SK-N-SH (cell line): ENCODE measurements around the gene C15orf40. TPM values are rescaled to one million over a fixed set of nuclear protein-coding genes. Genes with fewer than 3 reads are reported as not detected.

ENCODE experiments used
- CHD2 ChIP-seq: fragments of 150-350 bp; IDR thresholded peaks from 2 replicates; pipeline ENCODE4 v1.6.1; 2018; ENCODE audit warnings: low read length; ENCODE audit not compliant: partially characterized antibody
- ELF1 ChIP-seq: IDR thresholded peaks from 2 replicates; pipeline ENCODE4 v1.4.0; 2012
- EP300 ChIP-seq, 2 experiments: IDR thresholded peaks; 2 replicates each; pipeline versions ENCODE4 v1.4.0 to v1.6.1; 2012; ENCODE audit warnings: borderline replicate concordance in 1 of 2, low read depth in 1 of 2, low read length in 1 of 2
- GATA2 ChIP-seq: sonication (generic); formaldehyde crosslinking; IDR thresholded peaks from 2 replicates; pipeline ENCODE4 v1.5.0; 2020; ENCODE audit warnings: mild to moderate bottlenecking, missing genetic modification reagents
- JUND ChIP-seq: IDR thresholded peaks from 2 replicates; pipeline ENCODE4 v1.4.0; 2012
- MEF2A ChIP-seq: IDR thresholded peaks from 2 replicates; pipeline ENCODE4 v1.4.0; 2012; ENCODE audit warnings: low read depth, borderline replicate concordance
- NFIC ChIP-seq: IDR thresholded peaks from 2 replicates; pipeline ENCODE4 v1.4.0; 2012; ENCODE audit warnings: borderline replicate concordance
- NRF1 ChIP-seq: IDR thresholded peaks from 2 replicates; pipeline ENCODE4 v1.6.1; 2012; ENCODE audit warnings: low read depth, mild to moderate bottlenecking, low read length
- POLR2AphosphoS5 ChIP-seq: IDR thresholded peaks from 2 replicates; pipeline ENCODE4 v1.6.1; 2012; ENCODE audit warnings: low read depth, low read length
- RAD21 ChIP-seq: IDR thresholded peaks from 2 replicates; pipeline ENCODE4 v1.6.1; 2012; ENCODE audit warnings: mild to moderate bottlenecking, low read length
- SIN3A ChIP-seq: IDR thresholded peaks from 2 replicates; pipeline ENCODE4 v1.6.1; 2012; ENCODE audit warnings: low read depth, mild to moderate bottlenecking, low read length, moderate library complexity, borderline replicate concordance
- TEAD4 ChIP-seq: IDR thresholded peaks from 2 replicates; pipeline ENCODE4 v1.4.0; 2012; ENCODE audit warnings: mild to moderate bottlenecking, borderline replicate concordance; ENCODE audit not compliant: insufficient read depth
- polyA plus RNA-seq, 3 experiments: library from polyadenylated mRNA; depleted of rRNA; stranded (reverse); fragments of >200 nt; gene quantifications; 2 replicates each; pipeline ENCODE4 v1.2.3, GENCODE V29; 2012
- TF ChIP-seq, protein P1 (sequence below): IDR thresholded peaks from 2 replicates; pipeline ENCODE4 v1.6.1; 2012; ENCODE audit warnings: mild to moderate bottlenecking, low read depth, low read length, moderate library complexity
- TF ChIP-seq, protein P2 (sequence below): fragments of 200-600 bp; sonication (generic); IDR thresholded peaks from 2 replicates; pipeline ENCODE4 v1.6.1; 2017; ENCODE audit warnings: antibody characterized with exemption, mild to moderate bottlenecking, moderate library complexity
- TF ChIP-seq, protein P3 (sequence below): fragments of 150-350 bp; IDR thresholded peaks from 2 replicates; pipeline ENCODE4 v1.6.1; 2017; ENCODE audit warnings: antibody characterized with exemption, low read length, low read depth, borderline replicate concordance
- TF ChIP-seq, protein P4 (sequence below): IDR thresholded peaks from 2 replicates; pipeline ENCODE4 v1.4.0; 2012; ENCODE audit warnings: low read depth, borderline replicate concordance

The C15orf40 gene
- polyA plus RNA-seq, 1 of the 3 experiments (the other 2 are of a cell fraction): 44.1 TPM

- peak; percentile 84 for TF ChIP-seq NFIC
- TF ChIP-seq CHD2: peak; percentile 98
- TF ChIP-seq, protein P1, sequence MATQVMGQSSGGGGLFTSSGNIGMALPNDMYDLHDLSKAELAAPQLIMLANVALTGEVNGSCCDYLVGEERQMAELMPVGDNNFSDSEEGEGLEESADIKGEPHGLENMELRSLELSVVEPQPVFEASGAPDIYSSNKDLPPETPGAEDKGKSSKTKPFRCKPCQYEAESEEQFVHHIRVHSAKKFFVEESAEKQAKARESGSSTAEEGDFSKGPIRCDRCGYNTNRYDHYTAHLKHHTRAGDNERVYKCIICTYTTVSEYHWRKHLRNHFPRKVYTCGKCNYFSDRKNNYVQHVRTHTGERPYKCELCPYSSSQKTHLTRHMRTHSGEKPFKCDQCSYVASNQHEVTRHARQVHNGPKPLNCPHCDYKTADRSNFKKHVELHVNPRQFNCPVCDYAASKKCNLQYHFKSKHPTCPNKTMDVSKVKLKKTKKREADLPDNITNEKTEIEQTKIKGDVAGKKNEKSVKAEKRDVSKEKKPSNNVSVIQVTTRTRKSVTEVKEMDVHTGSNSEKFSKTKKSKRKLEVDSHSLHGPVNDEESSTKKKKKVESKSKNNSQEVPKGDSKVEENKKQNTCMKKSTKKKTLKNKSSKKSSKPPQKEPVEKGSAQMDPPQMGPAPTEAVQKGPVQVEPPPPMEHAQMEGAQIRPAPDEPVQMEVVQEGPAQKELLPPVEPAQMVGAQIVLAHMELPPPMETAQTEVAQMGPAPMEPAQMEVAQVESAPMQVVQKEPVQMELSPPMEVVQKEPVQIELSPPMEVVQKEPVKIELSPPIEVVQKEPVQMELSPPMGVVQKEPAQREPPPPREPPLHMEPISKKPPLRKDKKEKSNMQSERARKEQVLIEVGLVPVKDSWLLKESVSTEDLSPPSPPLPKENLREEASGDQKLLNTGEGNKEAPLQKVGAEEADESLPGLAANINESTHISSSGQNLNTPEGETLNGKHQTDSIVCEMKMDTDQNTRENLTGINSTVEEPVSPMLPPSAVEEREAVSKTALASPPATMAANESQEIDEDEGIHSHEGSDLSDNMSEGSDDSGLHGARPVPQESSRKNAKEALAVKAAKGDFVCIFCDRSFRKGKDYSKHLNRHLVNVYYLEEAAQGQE: no peak
- TF ChIP-seq, protein P2, sequence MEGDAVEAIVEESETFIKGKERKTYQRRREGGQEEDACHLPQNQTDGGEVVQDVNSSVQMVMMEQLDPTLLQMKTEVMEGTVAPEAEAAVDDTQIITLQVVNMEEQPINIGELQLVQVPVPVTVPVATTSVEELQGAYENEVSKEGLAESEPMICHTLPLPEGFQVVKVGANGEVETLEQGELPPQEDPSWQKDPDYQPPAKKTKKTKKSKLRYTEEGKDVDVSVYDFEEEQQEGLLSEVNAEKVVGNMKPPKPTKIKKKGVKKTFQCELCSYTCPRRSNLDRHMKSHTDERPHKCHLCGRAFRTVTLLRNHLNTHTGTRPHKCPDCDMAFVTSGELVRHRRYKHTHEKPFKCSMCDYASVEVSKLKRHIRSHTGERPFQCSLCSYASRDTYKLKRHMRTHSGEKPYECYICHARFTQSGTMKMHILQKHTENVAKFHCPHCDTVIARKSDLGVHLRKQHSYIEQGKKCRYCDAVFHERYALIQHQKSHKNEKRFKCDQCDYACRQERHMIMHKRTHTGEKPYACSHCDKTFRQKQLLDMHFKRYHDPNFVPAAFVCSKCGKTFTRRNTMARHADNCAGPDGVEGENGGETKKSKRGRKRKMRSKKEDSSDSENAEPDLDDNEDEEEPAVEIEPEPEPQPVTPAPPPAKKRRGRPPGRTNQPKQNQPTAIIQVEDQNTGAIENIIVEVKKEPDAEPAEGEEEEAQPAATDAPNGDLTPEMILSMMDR: no peak
- TF ChIP-seq, protein P3, sequence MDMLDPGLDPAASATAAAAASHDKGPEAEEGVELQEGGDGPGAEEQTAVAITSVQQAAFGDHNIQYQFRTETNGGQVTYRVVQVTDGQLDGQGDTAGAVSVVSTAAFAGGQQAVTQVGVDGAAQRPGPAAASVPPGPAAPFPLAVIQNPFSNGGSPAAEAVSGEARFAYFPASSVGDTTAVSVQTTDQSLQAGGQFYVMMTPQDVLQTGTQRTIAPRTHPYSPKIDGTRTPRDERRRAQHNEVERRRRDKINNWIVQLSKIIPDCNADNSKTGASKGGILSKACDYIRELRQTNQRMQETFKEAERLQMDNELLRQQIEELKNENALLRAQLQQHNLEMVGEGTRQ: no peak
- TF ChIP-seq, protein P4, sequence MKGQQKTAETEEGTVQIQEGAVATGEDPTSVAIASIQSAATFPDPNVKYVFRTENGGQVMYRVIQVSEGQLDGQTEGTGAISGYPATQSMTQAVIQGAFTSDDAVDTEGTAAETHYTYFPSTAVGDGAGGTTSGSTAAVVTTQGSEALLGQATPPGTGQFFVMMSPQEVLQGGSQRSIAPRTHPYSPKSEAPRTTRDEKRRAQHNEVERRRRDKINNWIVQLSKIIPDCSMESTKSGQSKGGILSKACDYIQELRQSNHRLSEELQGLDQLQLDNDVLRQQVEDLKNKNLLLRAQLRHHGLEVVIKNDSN: peak; percentile 79
- TF ChIP-seq SIN3A: peak; percentile 67; the same call in 1 of the 2 replicates
- peak; percentile 80 for TF ChIP-seq POLR2AphosphoS5
- no peak for TF ChIP-seq MEF2A
- no peak for TF ChIP-seq JUND
- TF ChIP-seq EP300 (IDR thresholded peaks at IDR 0.05; ENCODE audit: borderline replicate concordance in 1 of 2, low read depth in 1 of 2, low read length in 1 of 2): 0 out of 4 replicates have a peak, but pooled peaks of 1 of the 2 experiments have one; percentile 22
- TF ChIP-seq RAD21: 0 out of 2 replicates have a peak, but pooled peaks have one; percentile 4
- TF ChIP-seq TEAD4: no peak
- no peak for TF ChIP-seq NRF1
- TF ChIP-seq ELF1: peak; percentile 83
- TF ChIP-seq GATA2: no peak
These were observed 25.6 kb downstream of the C15orf40 start, which contains the start of gene RAMAC (continued) for GRCh38 chr15:82985688-82986441.
